Measurements from ENCODE around the gene WDR18. TPM values are rescaled to one million over a fixed set of nuclear protein-coding genes. Genes with fewer than 3 reads are reported as not detected.

WDR18 gene
- polyA plus RNA-seq, 1 experiment: 44.3 TPM

- POLR2A ChIA-PET: no interaction called here
- TF ChIP-seq CTCF (IDR thresholded peaks at IDR 0.05; ENCODE audit: insufficient read depth, low read depth, low read length): no peak
- peaks cover 18% of the 10 kb centered on the region for H3K27me3 ChIP-seq (ENCODE audit: control insufficient read depth, insufficient read depth, low read length)
- H3K36me3 ChIP-seq (ENCODE audit: control insufficient read depth, insufficient read depth, low read length): peaks cover 1% of the 10 kb centered on the region; the same call in 1 of the 2 replicates
- DNase-seq (ENCODE audit: low read depth): no peak
- CTCF ChIA-PET: interaction anchor here (0.6 to 1.9 kb wide), 4 partner anchors 14 to 239 kb away, joined by 3 to 4 read pairs (median 4); no protein-coding TSS in a partner anchor
- H3K4me3 ChIP-seq (ENCODE audit: low read depth, low read length): no peak overlapping the region
Measured at GRCh38 chr19:999379-999719, 15.2 kb downstream of the WDR18 start.

- DNase-seq (ENCODE audit: low read depth): no peak
- ChIA-PET CTCF (interaction anchor here (1.3 to 1.9 kb wide), 2 partner anchors 15 to 77 kb away, joined by 4 read pairs; no protein-coding TSS in a partner anchor), POLR2A (no interaction called here)
- Histone ChIP-seq H3K4me3 (ENCODE audit: low read depth, low read length) (peak within 1 kb of the TSS; percentile 30), H3K36me3 (ENCODE audit: control insufficient read depth, insufficient read depth, low read length) (no peaks in the 10 kb centered on the region), H3K27me3 (ENCODE audit: control insufficient read depth, insufficient read depth, low read length) (peaks cover 18% of the 10 kb centered on the region)
- TF ChIP-seq CTCF (IDR thresholded peaks at IDR 0.05; ENCODE audit: insufficient read depth, low read depth, low read length): peak; percentile 68
Measured at GRCh38 chr19:1000095-1000494, 15.9 kb downstream of the WDR18 start, which contains the start of gene GRIN3B. Gene GRIN3B, plus strand, starts transcription at chr19:1000419. Its CDS starts 19 bp downstream, at chr19:1000438.

- peak overlapping the region; percentile 20 for H3K4me3 ChIP-seq (ENCODE audit: low read depth, low read length)
- no peak for TF ChIP-seq CTCF (IDR thresholded peaks at IDR 0.05; ENCODE audit: insufficient read depth, low read depth, low read length)
- POLR2A ChIA-PET: interaction anchor here (0.9 kb wide), 1 partner anchor 28 kb away, joined by 3 read pairs; no protein-coding TSS in a partner anchor
Measured at GRCh38 chr19:1000591-1001537, 16.7 kb downstream of the WDR18 start.

GRCh38 chr19:1001538-1002166 lies 17.5 kb downstream of the WDR18 start:
- Histone ChIP-seq H3K4me3 (ENCODE audit: low read depth, low read length) (no peak overlapping the region), H3K27me3 (ENCODE audit: control insufficient read depth, insufficient read depth, low read length) (peaks cover 18% of the 10 kb centered on the region), H3K36me3 (ENCODE audit: control insufficient read depth, insufficient read depth, low read length) (no peaks in the 10 kb centered on the region)
- peak; percentile 94 for TF ChIP-seq CTCF (IDR thresholded peaks at IDR 0.05; ENCODE audit: insufficient read depth, low read depth, low read length)
- ChIA-PET CTCF (interaction anchor here (0.5 to 1.2 kb wide), 7 partner anchors 16 to 243 kb away, joined by 3 to 4 read pairs (median 3); no protein-coding TSS in a partner anchor), POLR2A (interaction anchor here (0.9 kb wide), 1 partner anchor 27 kb away, joined by 3 read pairs; no protein-coding TSS in a partner anchor)
- DNase-seq (ENCODE audit: low read depth): no peak

More at GRCh38 chr19:1000591-1001537, 16.7 kb downstream of the WDR18 start:
- Histone ChIP-seq H3K36me3 (ENCODE audit: control insufficient read depth, insufficient read depth, low read length) (no peaks in the 10 kb centered on the region), H3K27me3 (ENCODE audit: control insufficient read depth, insufficient read depth, low read length) (peaks cover 18% of the 10 kb centered on the region)
- no peak for DNase-seq (ENCODE audit: low read depth)
- CTCF ChIA-PET: interaction anchor here (0.6 to 1.9 kb wide), 7 partner anchors 15 to 244 kb away, joined by 3 to 4 read pairs (median 3); no protein-coding TSS in a partner anchor

- CTCF ChIA-PET: no interaction called here
- no peaks in the 10 kb centered on the region for H3K36me3 ChIP-seq (ENCODE audit: control insufficient read depth, insufficient read depth, low read length)
- no peak for TF ChIP-seq CTCF (IDR thresholded peaks at IDR 0.05; ENCODE audit: insufficient read depth, low read depth, low read length)
- no peak overlapping the region for H3K4me3 ChIP-seq (ENCODE audit: low read depth, low read length)
- H3K27me3 ChIP-seq (ENCODE audit: control insufficient read depth, insufficient read depth, low read length): peaks cover 14% of the 10 kb centered on the region
- POLR2A ChIA-PET: no interaction called here
- no peak for DNase-seq (ENCODE audit: low read depth)
Measured at GRCh38 chr19:1002600-1002999, 18.5 kb downstream of the WDR18 start.

Measured in BJ (cell line).